Keratinocyte (primary cell): ENCODE results near the gene CLDN5. TPM values are rescaled to one million over a fixed set of nuclear protein-coding genes. Genes with fewer than 3 reads are reported as not detected.

Experiments
- DNase-seq: peaks from one replicate; pipeline ENCODE4 v3.0.0-alpha.2; 2011; ENCODE audit warnings: low read depth, missing footprints, low spot score
- FAIRE-seq: peaks from 2 replicates; lab custom pipeline; 2011; peaks lifted over from hg19 to GRCh38; lab: Jason Lieb, UNC
- H2AFZ ChIP-seq: 2 replicates; pipeline ENCODE4 v1.6.0; 2012; ENCODE audit warnings: low read length, control low read depth, inconsistent platforms; ENCODE audit not compliant: control insufficient read depth
- H3K27ac ChIP-seq: 2 replicates; pipeline ENCODE4 v1.5.1; 2011; ENCODE audit warnings: low read length; ENCODE audit not compliant: control insufficient read depth, insufficient read depth
- H3K27me3 ChIP-seq: 3 replicates; pipeline ENCODE4 v1.6.0; 2011; ENCODE audit warnings: low read length; ENCODE audit not compliant: control insufficient read depth, insufficient read depth; ENCODE audit errors: extremely low read depth
- H3K36me3 ChIP-seq, 2 experiments: 2 replicates in 1 of 2; 3 replicates in 1 of 2; pipeline ENCODE4 v1.5.1; 2011; ENCODE audit warnings: low read length in 2 of 2, mild to moderate bottlenecking in 1 of 2; ENCODE audit not compliant: control insufficient read depth in 2 of 2, insufficient read depth in 2 of 2; ENCODE audit errors: extremely low read depth in 1 of 2
- H3K4me1 ChIP-seq: 3 replicates; pipeline ENCODE4 v1.5.1; 2011; ENCODE audit warnings: low read length; ENCODE audit not compliant: control insufficient read depth, insufficient read depth; ENCODE audit errors: extremely low read depth
- H3K4me2 ChIP-seq: 3 replicates; pipeline ENCODE4 v1.6.0; 2011; ENCODE audit warnings: low read depth, low read length; ENCODE audit not compliant: control insufficient read depth, insufficient read depth; ENCODE audit errors: extremely low read depth
- H3K4me3 ChIP-seq, 3 experiments: fragments of 200-600 bp in 1 of 3; sonication (generic) in 1 of 3; 2 replicates in 2 of 3; 3 replicates in 1 of 3; pipeline ENCODE4 v1.5.1; 2011 to 2016; ENCODE audit warnings: low read length in 3 of 3, mild to moderate bottlenecking in 3 of 3, control low read depth in 2 of 3, inconsistent platforms in 1 of 3, low read depth in 1 of 3, mixed read lengths in 1 of 3, mixed run types in 1 of 3, moderate library complexity in 1 of 3; ENCODE audit not compliant: control insufficient read depth in 2 of 3, insufficient read depth in 2 of 3; ENCODE audit errors: extremely low read depth in 1 of 3
- H3K79me2 ChIP-seq: 2 replicates; pipeline ENCODE4 v1.6.0; 2012; ENCODE audit warnings: low read length; ENCODE audit not compliant: control insufficient read depth, insufficient read depth
- H3K9ac ChIP-seq: 3 replicates; pipeline ENCODE4 v1.6.0; 2011; ENCODE audit warnings: low read length; ENCODE audit not compliant: control insufficient read depth, insufficient read depth; ENCODE audit errors: extremely low read depth
- H3K9me1 ChIP-seq: 3 replicates; pipeline ENCODE4 v1.6.0; 2011; ENCODE audit warnings: low read length; ENCODE audit not compliant: control insufficient read depth, insufficient read depth; ENCODE audit errors: extremely low read depth
- H3K9me3 ChIP-seq: 2 replicates; pipeline ENCODE4 v1.5.1; 2012; ENCODE audit warnings: low read depth, low read length; ENCODE audit not compliant: control insufficient read depth
- H4K20me1 ChIP-seq: 3 replicates; pipeline ENCODE4 v1.6.0; 2011; ENCODE audit warnings: low read length; ENCODE audit not compliant: control insufficient read depth, insufficient read depth; ENCODE audit errors: extremely low read depth
- EZH2 ChIP-seq: IDR thresholded peaks from one replicate; pipeline ENCODE4 v1.6.1; 2012; ENCODE audit warnings: inconsistent platforms, mild to moderate bottlenecking, low read length, moderate library complexity
- dilution Hi-C: fragments of 300-500 bp; cut with MboI; formaldehyde crosslinking; loops from one replicate; pipeline ENCODE4 v1.7.0; 2020; ENCODE audit warnings: low sequenced_read_pairs; ENCODE audit not compliant: extremely low pct_ligation_motif_present
- polyA plus RNA-seq, 5 experiments: library from polyadenylated mRNA; depleted of rRNA in 3 of 5; stranded (reverse) in 3 of 5; stranded (forward) in 1 of 5; unstranded in 1 of 5; fragments of >200 nt; gene quantifications; 1 replicate in 1 of 5; 2 replicates in 3 of 5; 3 replicates in 1 of 5; pipeline versions ENCODE4 v1.2.1 to v1.2.3, GENCODE V29; 2011 to 2012; ENCODE audit warnings: missing spikeins in 2 of 5, low read depth in 1 of 5, low replicate concordance in 1 of 5
- TF ChIP-seq, protein P1 (sequence below), 3 experiments: IDR thresholded peaks in 1 of 3; conservative IDR thresholded peaks in 1 of 3; optimal IDR thresholded peaks in 1 of 3; 2 replicates in 2 of 3; 3 replicates in 1 of 3; pipeline versions ENCODE3 to v1.5.1; 2011; ENCODE audit warnings: low read length in 3 of 3, mild to moderate bottlenecking in 3 of 3, moderate library complexity in 2 of 3, control low read depth in 1 of 3, inconsistent platforms in 1 of 3; ENCODE audit not compliant: insufficient read depth in 2 of 3; ENCODE audit errors: extremely low read depth in 1 of 3

CLDN5 gene
- polyA plus RNA-seq, 1 donor (not counting 4 experiments of a cell fraction or from before 2014, with no cell fraction given) = not detected

DNA sequence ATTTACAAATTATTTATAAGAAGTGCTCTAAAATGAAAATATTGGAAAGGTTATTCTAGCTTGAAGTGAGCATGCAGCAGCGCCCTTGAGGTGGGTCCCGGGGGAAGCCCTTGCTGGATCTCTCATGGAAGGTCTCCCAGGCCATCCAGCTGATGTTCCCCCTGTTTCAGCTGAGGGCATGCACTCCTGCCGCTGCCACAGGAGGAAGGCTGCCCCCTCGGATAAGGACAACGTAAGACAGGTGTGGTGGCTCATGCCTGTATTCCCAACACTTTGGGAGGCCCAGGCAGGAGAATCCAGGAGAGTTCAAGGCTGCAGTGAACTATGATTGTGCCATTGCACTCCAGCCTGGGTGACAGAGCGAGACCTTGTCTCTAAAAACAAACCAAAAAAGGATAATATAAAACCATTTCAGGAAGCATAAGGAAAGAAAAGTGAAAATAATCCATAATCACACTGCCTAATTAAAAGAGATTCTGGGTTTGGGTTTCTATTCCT, 29.5 kb downstream of the CLDN5 start:
- Histone ChIP-seq H2AFZ (no peak overlapping the region), H3K79me2 (no peaks in the 10 kb centered on the region), H3K4me1 (no peaks in the 10 kb centered on the region), H3K9me1 (no peaks in the 10 kb centered on the region), H3K4me3 (no peak overlapping the region), H3K36me3 (peaks cover 2% of the 10 kb centered on the region in 2 experiments), H3K9me3 (no peaks in the 10 kb centered on the region), H3K4me2 (no peak overlapping the region), H3K27me3 (no peaks in the 10 kb centered on the region), H4K20me1 (no peaks in the 10 kb centered on the region), H3K9ac (no peak overlapping the region), H3K27ac (no peak overlapping the region)
- TF ChIP-seq, protein P1, sequence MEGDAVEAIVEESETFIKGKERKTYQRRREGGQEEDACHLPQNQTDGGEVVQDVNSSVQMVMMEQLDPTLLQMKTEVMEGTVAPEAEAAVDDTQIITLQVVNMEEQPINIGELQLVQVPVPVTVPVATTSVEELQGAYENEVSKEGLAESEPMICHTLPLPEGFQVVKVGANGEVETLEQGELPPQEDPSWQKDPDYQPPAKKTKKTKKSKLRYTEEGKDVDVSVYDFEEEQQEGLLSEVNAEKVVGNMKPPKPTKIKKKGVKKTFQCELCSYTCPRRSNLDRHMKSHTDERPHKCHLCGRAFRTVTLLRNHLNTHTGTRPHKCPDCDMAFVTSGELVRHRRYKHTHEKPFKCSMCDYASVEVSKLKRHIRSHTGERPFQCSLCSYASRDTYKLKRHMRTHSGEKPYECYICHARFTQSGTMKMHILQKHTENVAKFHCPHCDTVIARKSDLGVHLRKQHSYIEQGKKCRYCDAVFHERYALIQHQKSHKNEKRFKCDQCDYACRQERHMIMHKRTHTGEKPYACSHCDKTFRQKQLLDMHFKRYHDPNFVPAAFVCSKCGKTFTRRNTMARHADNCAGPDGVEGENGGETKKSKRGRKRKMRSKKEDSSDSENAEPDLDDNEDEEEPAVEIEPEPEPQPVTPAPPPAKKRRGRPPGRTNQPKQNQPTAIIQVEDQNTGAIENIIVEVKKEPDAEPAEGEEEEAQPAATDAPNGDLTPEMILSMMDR (optimal IDR thresholded peaks at IDR 0.05 in 1 of 3, IDR thresholded peaks at IDR 0.05 in 1 of 3, conservative IDR thresholded peaks at IDR 0.05 in 1 of 3; ENCODE audit: extremely low read depth in 1 of 3, insufficient read depth in 2 of 3, low read length in 3 of 3) = no peak
- TF ChIP-seq EZH2 = no peak
- FAIRE-seq = no peak
- dilution Hi-C loops = no loop called here
- no peak for DNase-seq

DNA sequence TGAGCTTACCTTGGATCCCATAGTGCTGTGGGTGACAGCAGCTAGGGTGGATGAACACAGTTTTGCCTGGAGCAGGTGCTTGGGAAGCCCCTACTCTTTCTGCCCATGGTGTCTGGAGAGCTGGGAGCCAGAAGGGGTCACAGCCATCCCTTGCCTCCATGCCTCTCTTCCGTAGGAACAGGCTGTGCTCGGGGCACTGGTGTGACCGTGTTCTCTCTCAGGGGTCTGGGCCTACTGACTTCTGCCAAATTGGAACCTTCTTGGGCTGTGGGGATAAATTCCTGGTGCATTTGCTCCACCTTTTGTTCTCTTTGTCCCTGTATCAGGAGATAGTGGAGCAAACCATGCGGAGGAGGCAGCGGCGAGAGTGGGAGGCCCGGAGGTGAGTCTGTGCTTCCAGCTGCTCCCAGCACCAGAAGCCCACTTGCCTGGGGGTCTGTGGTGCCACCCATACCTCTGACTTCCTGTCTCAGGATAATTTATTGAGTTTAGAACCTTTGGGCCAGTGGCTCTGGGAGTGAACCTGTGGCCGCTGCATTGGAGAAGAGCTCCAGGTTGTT, 30.1 kb downstream of the CLDN5 start:
- H4K20me1 ChIP-seq = no peaks in the 10 kb centered on the region
- no peak overlapping the region for H3K4me2 ChIP-seq
- H3K9me1 ChIP-seq = no peaks in the 10 kb centered on the region
- DNase-seq = no peak
- H2AFZ ChIP-seq = no peak overlapping the region
- H3K9me3 ChIP-seq = no peaks in the 10 kb centered on the region
- dilution Hi-C loops = no loop called here
- no peak overlapping the region for H3K27ac ChIP-seq
- H3K27me3 ChIP-seq = no peaks in the 10 kb centered on the region
- H3K4me3 ChIP-seq = no peak overlapping the region
- no peak for FAIRE-seq
- no peak overlapping the region for H3K9ac ChIP-seq
- peaks cover 2% of the 10 kb centered on the region in 2 experiments for H3K36me3 ChIP-seq
- TF ChIP-seq, protein P1 (optimal IDR thresholded peaks at IDR 0.05 in 1 of 3, IDR thresholded peaks at IDR 0.05 in 1 of 3, conservative IDR thresholded peaks at IDR 0.05 in 1 of 3; ENCODE audit: extremely low read depth in 1 of 3, insufficient read depth in 2 of 3, low read length in 3 of 3) = no peak
- TF ChIP-seq EZH2 = no peak
- H3K79me2 ChIP-seq = no peaks in the 10 kb centered on the region
- no peaks in the 10 kb centered on the region for H3K4me1 ChIP-seq
